Fibroblast of mammary gland (primary cell): Measurements from ENCODE around the gene SLC46A3.

ENCODE experiments used
- DNase-seq: peaks from one replicate; pipeline ENCODE4 v3.0.0-alpha.2; 2010; ENCODE audit warnings: low read depth
- H3K4me3 ChIP-seq: 2 replicates; pipeline ENCODE4 v1.5.1; 2011; ENCODE audit warnings: low read depth, mild to moderate bottlenecking, low read length, moderate library complexity; ENCODE audit not compliant: control insufficient read depth
- CTCF ChIP-seq: conservative IDR thresholded peaks from 2 replicates; pipeline ENCODE4 v1.5.1; 2011; ENCODE audit warnings: low read depth, low read length, inconsistent platforms; ENCODE audit not compliant: control insufficient read depth, insufficient read depth

The SLC46A3 gene

GRCh38 chr13:28659621-28659970, 59.2 kb downstream of the SLC46A3 start:
- peak; percentile 71 for DNase-seq
- H3K4me3 ChIP-seq = peak overlapping the region; percentile 97
- TF ChIP-seq CTCF = no peak

GRCh38 chr13:28658796-28659620, 59.8 kb downstream of the SLC46A3 start, which contains the start of gene POMP:
Gene POMP (plus strand): TSS chr13:28659130. CDS start chr13:28659185, 55 bp downstream.
- peak within 1 kb of the TSS; percentile 97 for H3K4me3 ChIP-seq
- no peak for TF ChIP-seq CTCF
- peak; percentile 93 for DNase-seq

- H3K4me3 ChIP-seq = peak overlapping the region; percentile 97
- TF ChIP-seq CTCF = no peak
- peak; percentile 22 for DNase-seq
These were observed 60.3 kb downstream of the SLC46A3 start for GRCh38 chr13:28658539-28658795.

- peak; percentile 22 for TF ChIP-seq CTCF
- peak overlapping the region; percentile 97 for H3K4me3 ChIP-seq
- peak; percentile 48 for DNase-seq
These were observed 60.8 kb downstream of the SLC46A3 start for GRCh38 chr13:28657784-28658538.

- no peak overlapping the region for H3K4me3 ChIP-seq
- DNase-seq = peak; percentile 62
- TF ChIP-seq CTCF = no peak
These were observed 63.2 kb downstream of the SLC46A3 start for GRCh38 chr13:28655561-28655960.

GRCh38 chr13:28654276-28654675, 64.5 kb downstream of the SLC46A3 start:
- no peak for TF ChIP-seq CTCF

GRCh38 chr13:28653111-28653510, 65.7 kb downstream of the SLC46A3 start:
- H3K4me3 ChIP-seq = no peak overlapping the region
- DNase-seq = no peak
- no peak for TF ChIP-seq CTCF

More at GRCh38 chr13:28654276-28654675, 64.5 kb downstream of the SLC46A3 start:
- H3K4me3 ChIP-seq = no peak overlapping the region
- no peak for DNase-seq
